Kidney glomerular epithelial cell (primary cell): Measurements from ENCODE around the gene FAM200C.

Experiments used
- DNase-seq: peaks from one replicate; lab custom pipeline; 2025; lab: John Stamatoyannopoulos, UW

Gene FAM200C

DNA sequence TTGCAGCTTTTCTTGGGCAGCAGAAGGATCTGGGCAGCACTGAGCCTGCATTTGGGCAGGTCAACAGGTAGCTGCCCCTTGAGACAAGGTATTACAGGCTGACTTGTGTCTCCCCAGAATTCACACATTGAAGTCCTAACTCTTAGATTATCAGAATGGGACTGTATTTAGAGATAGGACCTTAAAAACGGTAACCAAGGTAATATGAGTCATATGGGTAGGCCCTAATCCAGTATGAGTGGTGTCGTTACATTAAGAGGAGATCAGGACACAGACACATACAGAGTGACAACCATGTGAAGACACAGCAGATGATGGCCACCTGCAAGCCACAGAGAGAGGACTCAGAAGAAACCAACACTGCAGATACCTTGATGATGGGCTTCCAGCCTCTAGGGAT lies 32.6 kb downstream of the FAM200C start:
- no peak for DNase-seq

DNA sequence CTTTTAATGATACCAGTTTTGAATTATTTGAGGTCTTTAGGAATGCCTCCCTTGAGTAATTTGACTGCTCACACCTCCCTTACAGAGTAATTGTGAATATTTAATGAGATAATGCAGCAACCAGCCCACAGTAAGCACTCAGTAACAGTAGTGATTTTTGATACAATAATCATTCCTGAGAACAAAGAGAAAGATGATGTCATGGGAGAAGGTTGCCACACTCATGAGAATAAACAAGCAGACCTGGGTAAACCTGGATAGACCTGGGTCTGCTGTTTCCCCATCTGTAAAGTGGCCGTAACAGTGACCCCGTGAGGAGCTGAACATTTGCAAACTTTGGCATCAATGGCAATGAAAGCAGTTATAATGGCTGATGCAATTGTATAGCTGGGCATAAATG lies 33.6 kb downstream of the FAM200C start:
- DNase-seq: no peak

DNA sequence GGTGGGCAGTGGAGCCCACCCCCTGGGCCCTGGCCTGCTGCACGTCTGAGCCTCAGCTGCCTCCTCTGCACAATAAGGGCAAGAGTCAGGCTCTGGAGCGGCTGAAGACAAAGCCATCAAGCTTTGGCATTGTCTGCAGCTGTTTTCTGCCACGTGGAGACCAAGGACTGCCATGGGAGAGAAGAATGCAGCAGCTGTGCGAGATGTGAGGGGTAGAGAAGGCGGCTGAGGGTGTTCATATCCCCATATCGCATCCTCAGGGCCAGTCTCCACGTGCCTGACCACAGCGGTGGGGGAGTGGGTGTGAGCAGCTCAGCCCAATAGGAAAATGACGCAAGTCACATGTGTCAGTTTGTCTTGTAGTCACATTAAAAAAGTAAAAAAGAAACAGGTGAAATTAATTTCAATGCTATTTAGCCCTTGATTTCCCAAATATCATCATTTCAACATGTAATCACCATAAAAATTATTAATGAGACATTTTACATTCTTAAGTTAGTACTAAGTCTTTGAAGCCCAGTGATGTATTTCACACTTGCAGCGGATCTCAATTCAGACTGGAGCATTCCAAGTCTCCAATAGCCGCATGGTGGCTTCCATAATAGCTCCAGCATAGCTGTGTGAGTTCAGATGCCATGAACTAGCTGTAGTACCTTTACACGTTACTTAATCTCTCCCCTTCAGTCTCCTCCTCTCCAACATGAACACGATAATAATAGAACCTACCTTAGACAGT lies 36.0 kb downstream of the FAM200C start:
- no peak for DNase-seq

DNA sequence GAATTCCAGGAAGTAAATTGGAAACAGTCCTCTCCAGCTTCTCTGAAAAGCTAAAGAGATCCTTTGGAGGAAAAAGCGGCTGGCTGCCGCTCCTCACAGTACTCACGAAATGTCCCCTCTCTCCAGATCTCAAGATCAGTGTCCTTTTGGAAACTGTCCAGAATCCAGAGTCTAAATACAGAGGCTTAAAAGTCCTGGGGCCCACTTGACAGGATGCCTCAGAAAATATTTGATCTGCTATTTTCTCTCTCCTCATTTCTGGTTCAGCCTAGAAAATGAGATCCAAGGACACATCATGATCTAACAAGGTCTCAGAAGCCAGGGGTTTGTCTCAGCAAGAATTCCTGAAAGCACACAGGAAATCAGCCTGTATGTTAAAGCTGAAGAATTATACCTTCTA lies 36.6 kb downstream of the FAM200C start:
- DNase-seq: no peak

DNA sequence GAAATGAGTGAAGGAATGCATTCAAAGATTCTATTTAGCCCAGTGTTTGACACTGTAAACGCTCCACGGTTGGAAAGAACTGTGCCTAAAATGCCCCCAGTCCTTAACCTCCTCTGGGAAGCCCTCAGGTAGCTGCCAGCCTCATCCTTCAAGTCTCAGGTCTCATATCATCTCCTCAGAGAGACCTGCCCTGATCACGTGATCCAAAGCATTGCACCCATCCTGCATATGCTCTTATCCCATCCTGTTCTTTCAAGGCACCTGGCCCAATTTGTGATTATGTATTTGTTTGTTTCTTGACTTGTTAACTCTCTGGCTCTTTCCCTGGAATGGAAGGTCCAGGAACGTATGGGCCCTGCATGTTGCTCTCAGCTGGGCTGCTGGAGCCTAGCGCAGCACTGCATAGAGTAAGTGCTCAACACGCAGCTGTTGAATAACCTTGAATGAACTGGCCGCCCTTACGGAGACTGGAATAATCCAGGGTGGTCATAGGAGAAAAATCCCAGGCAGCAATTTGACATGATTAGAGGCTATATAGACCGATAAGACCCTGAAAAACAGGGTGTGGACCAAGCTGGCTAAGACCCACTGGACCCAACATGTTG lies 38.1 kb downstream of the FAM200C start:
- DNase-seq: no peak

DNA sequence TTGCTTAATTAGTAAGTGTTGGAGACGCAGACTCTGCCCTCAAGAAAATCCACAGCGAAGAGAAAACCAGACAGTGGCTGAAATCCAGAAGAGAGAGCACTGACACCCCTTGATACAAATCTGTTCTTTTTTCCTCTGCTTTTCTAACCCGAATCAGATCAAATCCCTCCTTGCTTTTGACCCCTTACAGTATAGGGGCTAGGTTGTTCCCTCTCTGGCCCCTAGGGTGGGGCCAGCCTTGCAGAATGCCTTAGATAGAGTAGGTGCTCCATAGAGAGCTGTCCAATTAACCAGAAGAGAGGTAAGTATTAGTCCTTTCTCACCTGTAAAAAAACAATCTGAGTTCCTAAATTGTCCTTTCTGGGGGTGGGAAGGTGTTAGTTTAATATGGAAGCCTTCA lies 39.5 kb downstream of the FAM200C start:
- DNase-seq: no peak

DNA sequence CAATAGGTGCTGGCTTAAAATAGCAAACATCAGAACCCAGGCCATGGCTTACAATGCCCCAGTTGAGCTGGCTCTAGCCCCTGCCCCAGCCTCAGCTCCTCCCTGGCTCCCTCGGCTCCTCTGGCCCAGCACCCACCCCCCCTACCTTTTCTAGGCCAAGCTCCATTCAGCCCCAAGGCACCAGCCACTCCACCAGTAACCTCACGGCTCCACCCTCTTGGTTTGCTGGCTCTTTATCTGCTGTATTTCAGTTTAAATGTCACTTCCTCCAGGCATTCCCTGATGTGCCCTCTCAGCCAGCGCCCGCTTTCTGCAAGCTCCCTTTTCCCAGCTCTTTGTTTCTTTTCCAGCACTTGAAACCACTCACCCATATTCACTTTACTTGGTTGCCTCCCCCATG lies 40.0 kb downstream of the FAM200C start:
- no peak for DNase-seq

DNA sequence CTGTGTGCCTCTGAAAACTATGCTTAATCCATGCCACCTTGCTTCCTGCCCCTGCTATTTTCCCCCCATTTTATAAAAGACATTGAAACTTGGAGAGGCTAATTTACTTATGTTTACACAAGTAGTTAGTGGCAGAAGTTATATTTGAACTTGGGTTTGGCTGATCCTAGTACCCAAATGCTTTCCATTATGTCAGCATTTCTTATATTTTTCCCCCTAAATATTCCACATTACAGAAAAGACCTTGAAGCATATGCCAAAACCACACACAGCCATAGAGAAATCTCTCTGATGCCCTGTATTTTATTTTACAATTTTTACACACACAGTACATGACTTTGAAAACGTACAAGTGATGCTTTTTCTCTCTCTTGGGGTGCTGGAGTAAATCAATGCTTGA lies 40.6 kb downstream of the FAM200C start:
- DNase-seq: no peak

DNA sequence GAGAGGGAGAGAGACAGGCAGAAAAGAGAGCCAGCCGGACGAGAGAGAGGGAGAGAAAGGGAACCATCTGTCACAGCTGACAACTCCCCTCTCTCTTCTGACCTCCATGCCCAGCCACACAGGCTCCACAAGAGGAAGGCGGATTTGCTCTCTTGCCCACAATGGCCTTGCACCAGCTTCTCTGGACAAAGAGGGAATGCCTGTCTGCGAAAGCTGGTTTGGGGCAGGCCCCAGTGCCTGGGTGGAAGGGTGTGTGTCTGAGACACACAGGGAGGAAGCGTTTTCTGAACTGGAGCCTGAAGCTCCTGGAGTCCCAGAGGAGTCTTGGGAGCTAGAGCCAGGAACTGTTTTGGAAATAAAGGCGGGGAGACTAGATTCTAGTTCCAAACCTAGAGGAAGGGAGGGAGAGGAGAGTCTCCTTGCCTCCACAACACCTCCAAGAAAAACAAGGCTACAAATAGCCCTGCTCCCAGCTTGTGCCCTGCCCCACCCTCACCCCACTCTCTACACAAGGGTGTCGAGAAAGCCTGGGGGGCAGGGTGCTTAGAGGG lies 41.9 kb downstream of the FAM200C start:
- no peak for DNase-seq

DNA sequence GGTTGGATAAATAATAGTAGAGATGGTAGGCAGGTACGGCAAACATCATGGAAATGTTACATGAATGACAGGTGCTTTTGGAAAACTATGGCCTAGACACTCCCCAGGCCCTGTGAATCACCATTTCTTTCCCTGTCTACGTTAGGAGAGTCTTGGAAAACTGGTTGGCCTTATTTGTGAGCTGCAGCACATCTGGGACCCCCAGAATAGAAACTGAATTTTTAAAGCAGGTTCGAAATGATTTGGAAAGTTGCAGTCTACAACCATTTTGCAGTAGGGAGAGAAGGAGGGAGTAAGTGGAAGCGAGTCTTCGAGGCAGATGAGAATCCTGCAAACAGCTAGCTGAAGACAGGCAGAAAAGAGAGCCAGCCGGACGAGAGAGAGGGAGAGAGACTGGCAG lies 42.5 kb downstream of the FAM200C start:
- no peak for DNase-seq

DNA sequence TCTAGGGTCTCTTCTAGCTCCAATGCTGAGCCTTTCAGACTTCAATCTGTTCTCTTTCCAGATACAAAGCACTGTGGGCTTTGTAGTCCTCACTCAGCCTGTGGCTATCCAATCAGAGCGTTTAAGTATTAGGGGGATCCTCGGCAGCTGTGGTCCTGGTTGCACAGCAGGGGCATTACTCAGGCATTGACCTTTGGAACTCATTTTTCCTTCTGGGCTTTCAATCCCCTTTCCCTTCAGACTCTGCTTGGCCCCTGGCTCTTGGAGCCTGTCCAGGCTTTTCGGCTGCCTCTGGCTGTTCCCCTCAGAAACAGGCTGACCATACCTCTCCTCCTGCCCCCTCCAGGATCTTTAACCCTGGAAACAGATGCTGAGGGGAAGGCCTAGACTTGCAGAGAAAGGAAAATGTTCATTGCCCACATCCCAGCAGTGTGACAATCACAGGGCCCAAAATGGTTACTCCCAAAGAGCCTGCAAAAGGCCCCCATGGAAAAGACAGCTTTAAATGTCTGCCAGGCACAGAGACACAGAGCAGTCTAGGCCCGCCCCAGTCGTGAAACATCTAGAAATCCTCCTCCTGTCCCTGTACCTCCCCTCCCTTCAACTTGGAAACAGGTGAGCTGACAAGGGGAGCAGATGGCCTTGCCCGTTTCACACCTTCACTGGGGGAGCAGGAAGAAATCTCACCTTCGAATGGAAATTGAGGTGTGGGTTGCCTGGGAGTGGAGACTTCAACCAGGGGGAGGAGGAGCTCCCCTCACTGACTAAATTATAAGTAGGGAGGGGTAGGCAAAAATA lies 43.1 kb downstream of the FAM200C start:
- no peak for DNase-seq

DNA sequence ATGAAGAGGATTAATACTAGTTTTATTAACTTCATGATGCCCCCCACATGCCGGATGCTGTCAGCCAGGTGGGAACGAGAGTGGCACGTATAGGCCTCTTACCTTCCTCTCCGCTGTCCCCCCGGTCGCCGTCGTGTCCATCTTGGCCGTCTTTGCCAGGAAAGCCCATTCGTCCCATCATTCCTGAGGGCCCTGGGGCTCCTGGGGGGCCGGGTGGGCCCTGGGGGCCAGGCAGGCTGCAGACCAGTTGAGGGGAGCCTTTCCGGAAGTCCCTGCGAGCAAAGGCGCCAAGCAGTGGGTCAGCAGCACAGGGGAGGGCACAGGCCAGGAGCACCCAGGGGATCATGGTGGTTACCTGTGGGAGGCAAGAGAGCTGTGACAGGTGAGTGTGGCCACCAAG lies 45.2 kb downstream of the FAM200C start:
- DNase-seq: no peak

DNA sequence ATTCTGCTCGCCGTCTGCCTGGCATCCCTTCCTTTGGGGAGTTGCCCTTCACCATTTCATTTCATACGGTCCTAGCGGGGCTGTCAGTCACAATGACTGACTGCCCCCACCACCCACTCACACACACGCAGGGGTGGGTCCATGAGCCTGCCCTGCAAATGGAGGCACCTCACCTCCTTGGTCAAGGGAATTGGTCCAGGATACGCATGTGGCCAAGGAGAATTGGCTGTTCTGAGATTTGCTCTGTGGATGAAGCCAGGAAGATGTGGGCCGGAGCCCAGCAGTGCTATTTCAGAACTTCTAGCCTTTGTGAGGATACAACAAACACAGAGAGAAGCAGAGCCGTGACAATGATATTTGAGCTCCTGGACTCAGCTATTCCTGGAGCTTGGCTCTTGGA lies 46.5 kb downstream of the FAM200C start:
- no peak for DNase-seq

DNA sequence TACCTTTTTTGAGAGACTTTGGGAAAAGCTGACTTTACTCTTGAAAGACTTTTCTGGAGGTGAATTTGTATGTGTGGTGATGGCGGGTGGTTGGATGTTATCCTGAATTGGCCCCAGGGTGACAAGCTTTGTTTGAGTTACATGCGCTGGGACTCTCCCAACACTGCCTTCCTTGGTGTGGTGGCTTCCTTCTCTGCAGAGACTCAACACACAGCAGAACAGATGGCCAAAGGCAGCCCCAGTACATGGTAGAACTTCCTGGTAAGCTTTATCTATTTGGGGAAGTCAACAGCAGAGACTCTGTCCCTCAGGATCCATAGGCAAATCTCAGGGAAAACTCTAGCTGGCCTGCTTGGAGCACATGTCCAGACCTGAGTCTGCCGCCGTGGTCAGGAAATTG lies 47.5 kb downstream of the FAM200C start:
- DNase-seq: no peak

DNA sequence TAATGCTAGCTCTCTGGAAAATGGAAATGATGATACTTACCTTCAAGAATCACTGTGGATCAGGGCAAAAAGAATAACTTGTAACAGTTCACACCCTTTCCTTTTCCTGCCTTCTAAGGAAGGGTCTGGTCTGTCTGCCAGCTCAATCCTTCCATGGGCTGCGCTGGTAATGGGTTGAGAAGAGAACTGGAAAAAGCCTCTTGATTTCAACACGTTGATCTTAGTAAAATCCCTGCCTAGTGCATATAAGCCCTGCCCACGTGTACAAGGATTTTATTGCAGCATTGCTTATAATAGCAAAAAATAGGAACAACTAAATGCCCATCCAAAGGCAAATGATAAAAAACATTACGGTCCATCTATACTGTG lies 49.9 kb downstream of the FAM200C start:
- no peak for DNase-seq

DNA sequence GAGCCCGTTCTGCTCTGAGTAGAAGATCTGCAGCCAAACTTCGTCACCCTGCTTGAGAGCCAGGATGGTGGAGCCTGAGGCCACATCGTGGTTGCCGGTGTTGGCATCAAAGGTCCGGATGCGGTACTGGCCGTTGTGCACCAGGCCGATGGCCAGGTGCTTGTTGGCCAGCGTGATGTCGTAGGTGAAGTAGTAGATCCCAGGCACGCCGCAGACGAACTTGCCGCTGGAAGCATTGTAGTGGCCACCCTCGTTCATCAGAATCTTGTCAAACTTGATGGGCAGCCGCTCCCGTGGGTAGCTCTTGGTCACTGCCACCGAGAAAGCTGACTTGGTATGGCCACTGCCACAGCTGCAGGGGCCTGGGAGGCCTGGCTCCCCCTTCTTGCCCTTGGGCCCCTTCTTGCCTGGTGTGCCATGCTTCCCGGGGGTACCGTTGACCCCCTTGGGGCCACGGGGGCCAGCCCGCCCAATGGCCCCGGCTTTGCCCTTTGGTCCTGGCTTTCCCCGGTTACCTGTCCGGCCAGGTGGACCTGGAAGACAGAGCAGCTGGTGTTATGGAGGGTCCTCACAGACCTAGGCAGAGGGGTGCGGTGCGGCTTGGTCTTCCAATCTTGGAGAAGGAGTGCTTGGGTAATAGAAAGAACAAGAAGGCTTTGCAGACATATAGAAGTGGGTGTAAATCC lies 50.5 kb downstream of the FAM200C start:
- DNase-seq: no peak

DNA sequence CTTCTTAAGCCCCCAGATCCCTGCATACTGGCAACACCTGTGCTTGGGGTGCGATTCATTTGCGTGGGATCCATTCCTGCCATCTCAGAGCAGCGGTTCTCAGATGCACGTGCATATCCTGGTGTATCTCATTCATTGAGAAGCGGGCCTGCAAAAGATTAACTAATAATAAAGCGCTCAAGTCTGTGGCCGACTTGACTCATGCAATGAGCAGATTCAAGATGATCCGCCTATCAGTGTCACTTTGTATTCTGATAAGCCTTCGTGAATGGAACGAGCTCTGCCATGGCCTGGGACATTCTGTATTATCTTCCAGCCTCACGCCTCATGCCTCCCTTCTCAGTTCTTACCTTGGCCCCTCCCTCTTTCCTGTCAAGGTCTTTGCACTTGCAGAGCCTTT lies 51.8 kb downstream of the FAM200C start:
- DNase-seq: no peak

DNA sequence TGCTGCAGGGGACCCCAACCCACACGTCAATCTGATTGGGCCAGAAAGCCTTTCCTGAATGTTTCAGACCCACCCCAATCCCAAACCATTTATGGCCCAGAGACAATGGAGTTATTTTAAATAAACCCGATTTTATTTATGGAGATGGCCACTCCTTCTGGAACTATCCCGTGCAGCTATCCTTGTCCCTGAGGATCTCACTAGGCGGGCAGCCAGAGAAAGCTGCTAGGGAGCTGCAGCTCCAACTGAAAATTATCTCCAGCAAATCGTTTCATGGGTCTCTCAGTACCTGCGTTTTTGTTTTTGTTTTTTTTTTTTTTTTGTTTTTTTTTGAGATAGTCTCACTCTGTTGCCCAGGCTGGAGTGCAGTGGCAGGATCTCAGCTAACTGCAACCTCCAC lies 52.4 kb downstream of the FAM200C start:
- no peak for DNase-seq
